Naive B cell (primary cell): ENCODE data around the gene EZR. TPM values are rescaled to one million over a fixed set of nuclear protein-coding genes. Genes with fewer than 3 reads are reported as not detected.

Source experiments
- ATAC-seq, 2 donors: fragments of 150-1000 bp; cut with Tn5 transposase; 2 replicates each; pipeline ENCODE4 v1.10.0; 2021; ENCODE audit warnings: low read depth in 2 of 2, mild to moderate bottlenecking in 2 of 2, moderate library complexity in 2 of 2
- DNase-seq: peaks from one replicate; pipeline ENCODE4 v3.0.0; 2022
- H3K27ac Mint-ChIP-seq, 6 donors: one replicate each; pipeline ENCODE4 v1.8.0; 2020 to 2022; ENCODE audit warnings: mild to moderate bottlenecking in 6 of 6, mixed read lengths in 6 of 6, moderate library complexity in 5 of 6, inconsistent platforms in 2 of 6
- H3K27me3 Mint-ChIP-seq, 3 donors: one replicate each; pipeline ENCODE4 v1.8.0; 2021 to 2022; ENCODE audit warnings: mixed read lengths in 3 of 3, mild to moderate bottlenecking in 1 of 3
- H3K36me3 Mint-ChIP-seq, 2 donors: one replicate each; pipeline ENCODE4 v1.8.0; 2020 to 2022; ENCODE audit warnings: mixed read lengths in 2 of 2, inconsistent platforms in 1 of 2, mild to moderate bottlenecking in 1 of 2
- H3K4me1 Mint-ChIP-seq, 3 donors: one replicate each; pipeline ENCODE4 v1.8.0; 2020 to 2022; ENCODE audit warnings: mixed read lengths in 3 of 3, inconsistent platforms in 1 of 3, mild to moderate bottlenecking in 1 of 3, moderate library complexity in 1 of 3
- H3K4me3 Mint-ChIP-seq, 8 donors: one replicate each; pipeline ENCODE4 v1.8.0; 2020 to 2022; ENCODE audit warnings: mild to moderate bottlenecking in 8 of 8, mixed read lengths in 8 of 8, moderate library complexity in 8 of 8, inconsistent platforms in 2 of 8
- H3K9me3 Mint-ChIP-seq, 7 donors: one replicate each; pipeline ENCODE4 v1.8.0; 2020 to 2022; ENCODE audit warnings: mixed read lengths in 7 of 7, mild to moderate bottlenecking in 5 of 7, inconsistent platforms in 2 of 7, moderate library complexity in 1 of 7
- polyA plus RNA-seq, 6 donors: library from polyadenylated mRNA; unstranded; fragments of 300-500 nt; fragmentation: Illumina TruSeq; gene quantifications; one replicate each; pipeline ENCODE4 v1.2.3, GENCODE V29; 2021; ENCODE audit warnings: low read depth in 6 of 6

Gene EZR
- polyA plus RNA-seq, 6 donors from 2014 or later = 463 to 555 (median 516) TPM

DNA sequence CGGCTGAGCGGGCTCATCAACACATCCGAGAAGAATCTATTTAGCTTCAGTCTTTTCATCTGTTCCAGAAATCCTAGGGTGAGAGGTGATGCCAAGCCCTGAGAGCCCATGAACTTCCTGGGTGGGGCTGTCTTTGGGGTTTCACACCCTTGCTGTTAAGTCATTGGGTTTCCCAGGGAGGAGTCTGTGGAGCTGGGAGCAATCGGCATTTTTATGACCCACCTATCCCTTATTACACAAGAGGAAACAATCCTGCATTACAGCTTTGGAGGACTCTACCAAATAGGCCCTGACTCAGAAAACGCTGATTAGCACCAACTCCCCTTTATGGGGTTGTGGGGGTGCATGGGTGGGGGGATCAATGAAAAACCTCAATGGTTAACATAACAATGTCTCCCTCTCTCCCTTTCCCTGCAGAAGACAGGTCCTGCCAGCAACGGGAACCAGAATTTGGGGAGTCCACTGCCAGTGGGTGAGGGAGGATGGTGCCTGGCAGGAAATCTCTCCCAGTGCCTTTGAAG, 46.3 kb downstream of the EZR start:
- H3K4me1 Mint-ChIP-seq = peaks cover 16 to 56% (median 37%) of the 10 kb centered on the region in 3 donors
- ATAC-seq (no peak), DNase-seq (no peak)
- peak overlapping the region; percentile 54 to 94 (median 90) for H3K27ac Mint-ChIP-seq
- peak overlapping the region in 2 of 8 donors; percentile 43 to 52 for H3K4me3 Mint-ChIP-seq
- H3K36me3 Mint-ChIP-seq = peaks cover 44 to 55% of the 10 kb centered on the region in 2 donors
- no peaks in the 10 kb centered on the region for H3K27me3 Mint-ChIP-seq
- H3K9me3 Mint-ChIP-seq = peaks cover 0 to 5% (median 0%) of the 10 kb centered on the region in 7 donors

DNA sequence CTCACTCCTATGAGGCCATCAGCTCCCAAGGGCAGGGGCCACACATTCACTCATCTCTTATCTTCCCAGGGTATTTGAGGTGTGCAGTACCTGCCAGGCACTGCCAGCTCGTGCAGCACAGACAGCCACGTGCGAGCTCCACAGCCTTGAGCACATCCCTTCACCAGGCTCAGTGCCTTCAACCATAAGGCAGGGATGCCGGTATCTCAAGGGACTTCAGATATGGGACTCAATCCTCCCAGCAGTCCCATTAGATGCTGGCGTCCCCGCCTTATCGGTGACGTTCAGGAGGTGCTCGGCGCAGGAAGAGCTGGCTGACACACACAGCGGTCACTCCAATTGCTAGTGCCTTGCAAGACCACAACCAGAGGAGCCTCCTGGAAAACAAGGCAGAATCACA, 47.0 kb downstream of the EZR start:
- H3K9me3 Mint-ChIP-seq = peaks cover 0 to 5% (median 0%) of the 10 kb centered on the region in 7 donors
- H3K27ac Mint-ChIP-seq = peak overlapping the region in 3 of 6 donors; percentile 14 to 94 (median 94)
- peak overlapping the region in 1 of 8 donors; percentile 77 for H3K4me3 Mint-ChIP-seq
- H3K27me3 Mint-ChIP-seq = no peaks in the 10 kb centered on the region
- ATAC-seq (no peak), DNase-seq (no peak)
- H3K36me3 Mint-ChIP-seq = peaks cover 47 to 57% of the 10 kb centered on the region in 2 donors
- peaks cover 8 to 54% (median 37%) of the 10 kb centered on the region in 3 donors for H3K4me1 Mint-ChIP-seq

GRCh38 chr6:158771399-158772152, 47.6 kb downstream of the EZR start:
- Mint-ChIP-seq H3K27me3 (no peaks in the 10 kb centered on the region), H3K4me3 (peak overlapping the region in 5 of 8 donors; percentile 49 to 77 (median 69)), H3K4me1 (peaks cover 5 to 51% (median 35%) of the 10 kb centered on the region in 3 donors), H3K36me3 (peaks cover 44 to 55% of the 10 kb centered on the region in 2 donors), H3K9me3 (peaks cover 0 to 3% (median 0%) of the 10 kb centered on the region in 7 donors), H3K27ac (peak overlapping the region in 5 of 6 donors; percentile 18 to 97 (median 94))
- DNase-seq = no peak
- no peak for ATAC-seq

DNA sequence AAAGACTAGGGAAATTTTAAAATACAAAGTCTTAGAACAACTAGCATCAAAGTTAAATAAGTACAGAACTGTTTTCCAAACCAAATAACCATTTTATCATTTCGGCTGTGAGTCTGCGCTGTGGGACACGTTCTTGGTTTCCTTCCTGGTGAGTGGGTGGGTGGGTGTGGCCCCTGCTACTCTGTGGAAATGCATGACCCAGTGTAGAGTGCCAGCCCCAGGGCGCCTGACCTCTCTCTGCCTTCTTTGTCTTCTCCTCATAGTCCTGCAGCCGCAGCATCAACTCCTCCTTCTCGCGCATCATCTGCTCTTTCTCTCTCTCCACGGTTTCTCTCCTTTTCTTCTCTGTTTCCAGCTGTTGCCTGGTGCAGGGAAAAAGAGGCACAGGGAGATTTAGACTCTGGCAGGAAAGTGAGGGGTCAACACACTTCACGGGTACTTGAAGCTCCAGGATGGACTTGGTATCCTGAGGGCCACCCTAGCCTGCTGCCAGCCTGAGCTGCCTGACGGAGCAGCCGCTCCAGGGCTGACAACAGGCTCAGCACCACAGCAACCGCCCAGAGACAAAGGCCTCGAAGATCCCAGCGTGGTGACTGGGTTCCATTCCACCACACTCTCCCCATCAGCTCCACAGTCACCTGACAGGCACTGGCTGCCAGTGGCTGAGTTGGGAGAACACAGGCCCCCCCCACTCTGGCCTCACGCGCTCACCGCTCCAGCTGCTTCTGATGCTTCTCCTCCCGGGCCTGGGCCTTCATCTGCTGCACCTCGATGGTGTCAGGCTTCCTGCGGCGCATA, 48.4 kb downstream of the EZR start:
- DNase-seq = peak; percentile 18
- Mint-ChIP-seq H3K27me3 (no peaks in the 10 kb centered on the region), H3K4me3 (peak overlapping the region in 4 of 8 donors; percentile 21 to 77 (median 36)), H3K4me1 (peaks cover 3 to 49% (median 34%) of the 10 kb centered on the region in 3 donors), H3K27ac (peak overlapping the region; percentile 64 to 97 (median 93)), H3K36me3 (peaks cover 47 to 51% of the 10 kb centered on the region in 2 donors), H3K9me3 (peaks cover 0 to 3% (median 0%) of the 10 kb centered on the region in 7 donors)
- no peak for ATAC-seq

GRCh38 chr6:158769771-158770432, 49.3 kb downstream of the EZR start:
- H3K4me3 Mint-ChIP-seq = peak overlapping the region in 3 of 8 donors; percentile 56 to 70 (median 66)
- H3K27ac Mint-ChIP-seq = peak overlapping the region in 5 of 6 donors; percentile 46 to 94 (median 89)
- peaks cover 3 to 49% (median 34%) of the 10 kb centered on the region in 3 donors for H3K4me1 Mint-ChIP-seq
- peaks cover 48 to 51% of the 10 kb centered on the region in 2 donors for H3K36me3 Mint-ChIP-seq
- DNase-seq (peak; percentile 11), ATAC-seq (no peak)
- H3K9me3 Mint-ChIP-seq = peaks cover 0 to 3% (median 0%) of the 10 kb centered on the region in 7 donors
- no peaks in the 10 kb centered on the region for H3K27me3 Mint-ChIP-seq

DNA sequence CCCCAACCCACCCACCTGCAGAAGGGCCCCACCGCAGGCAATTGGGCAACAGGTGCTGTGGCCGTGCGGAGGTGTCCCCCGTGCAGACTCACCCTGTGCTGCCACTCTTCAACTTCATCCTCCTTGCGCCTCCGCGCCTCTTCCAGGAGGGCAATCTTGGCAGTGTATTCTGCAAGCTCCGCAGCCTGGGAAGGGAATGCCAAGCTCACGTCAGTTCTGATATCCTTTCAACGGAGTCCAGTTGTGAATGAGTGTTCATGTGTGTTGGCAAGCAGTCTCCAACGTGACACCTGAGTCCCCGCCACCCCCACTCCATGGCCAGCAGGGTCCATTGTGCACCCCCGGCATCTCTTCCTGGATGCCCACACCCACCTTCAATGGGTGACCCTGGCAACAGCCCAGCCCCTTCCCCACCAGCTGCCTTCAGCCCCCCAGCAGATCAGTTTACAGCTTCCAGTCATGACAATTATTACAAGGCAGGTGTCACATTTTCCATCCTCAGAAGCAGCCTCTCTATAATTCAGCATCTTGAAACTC, 49.9 kb downstream of the EZR start:
- Mint-ChIP-seq H3K9me3 (peaks cover 0 to 3% (median 0%) of the 10 kb centered on the region in 7 donors), H3K27ac (peak overlapping the region in 5 of 6 donors; percentile 30 to 94 (median 51)), H3K4me3 (peak overlapping the region in 4 of 8 donors; percentile 22 to 70 (median 64)), H3K4me1 (peaks cover 4 to 47% (median 34%) of the 10 kb centered on the region in 3 donors), H3K36me3 (peaks cover 51 to 53% of the 10 kb centered on the region in 2 donors), H3K27me3 (no peaks in the 10 kb centered on the region)
- DNase-seq (peak; percentile 22), ATAC-seq (no peak)

GRCh38 chr6:158768436-158768835, 50.7 kb downstream of the EZR start:
- H3K9me3 Mint-ChIP-seq = peaks cover 0 to 3% (median 0%) of the 10 kb centered on the region in 7 donors
- DNase-seq (peak; percentile 10), ATAC-seq (no peak)
- peak overlapping the region in 2 of 8 donors; percentile 66 to 82 for H3K4me3 Mint-ChIP-seq
- peaks cover 9 to 44% (median 38%) of the 10 kb centered on the region in 3 donors for H3K4me1 Mint-ChIP-seq
- peak overlapping the region in 3 of 6 donors; percentile 15 to 94 (median 81) for H3K27ac Mint-ChIP-seq
- H3K36me3 Mint-ChIP-seq = peaks cover 51 to 52% of the 10 kb centered on the region in 2 donors
- no peaks in the 10 kb centered on the region for H3K27me3 Mint-ChIP-seq

GRCh38 chr6:158767709-158768108, 51.5 kb downstream of the EZR start:
- ATAC-seq (no peak), DNase-seq (no peak)
- peak overlapping the region in 3 of 6 donors; percentile 81 to 94 (median 94) for H3K27ac Mint-ChIP-seq
- H3K4me1 Mint-ChIP-seq = peaks cover 11 to 38% (median 38%) of the 10 kb centered on the region in 3 donors
- H3K4me3 Mint-ChIP-seq = peak overlapping the region in 3 of 8 donors; percentile 13 to 66 (median 25)
- no peaks in the 10 kb centered on the region for H3K27me3 Mint-ChIP-seq
- peaks cover 49 to 51% of the 10 kb centered on the region in 2 donors for H3K36me3 Mint-ChIP-seq
- peaks cover 0 to 3% (median 0%) of the 10 kb centered on the region in 7 donors for H3K9me3 Mint-ChIP-seq

GRCh38 chr6:158766621-158767455, 52.3 kb downstream of the EZR start:
- H3K4me3 Mint-ChIP-seq = peak overlapping the region in 3 of 8 donors; percentile 13 to 61 (median 29)
- H3K27me3 Mint-ChIP-seq = no peaks in the 10 kb centered on the region
- H3K4me1 Mint-ChIP-seq = peaks cover 12 to 35% (median 35%) of the 10 kb centered on the region in 3 donors
- peak in 1 of 2 donors; percentile 2 for ATAC-seq
- DNase-seq = peak; percentile 29
- peaks cover 45 to 49% of the 10 kb centered on the region in 2 donors for H3K36me3 Mint-ChIP-seq
- H3K27ac Mint-ChIP-seq = peak overlapping the region in 5 of 6 donors; percentile 42 to 94 (median 88)
- H3K9me3 Mint-ChIP-seq = peaks cover 0 to 3% (median 0%) of the 10 kb centered on the region in 7 donors

GRCh38 chr6:158765499-158766068, 53.6 kb downstream of the EZR start:
- Mint-ChIP-seq H3K9me3 (peaks cover 0 to 3% (median 0%) of the 10 kb centered on the region in 7 donors), H3K36me3 (peaks cover 33 to 38% of the 10 kb centered on the region in 2 donors), H3K4me3 (peak overlapping the region in 2 of 8 donors; percentile 62 to 83), H3K27me3 (no peaks in the 10 kb centered on the region), H3K27ac (peak overlapping the region in 4 of 6 donors; percentile 50 to 94 (median 92)), H3K4me1 (peaks cover 13 to 29% (median 22%) of the 10 kb centered on the region in 3 donors)
- peak; percentile 33 for DNase-seq
- ATAC-seq = peak in 1 of 2 donors; percentile 5

- H3K36me3 Mint-ChIP-seq = peaks cover 26 to 38% of the 10 kb centered on the region in 2 donors
- H3K9me3 Mint-ChIP-seq = no peaks in the 10 kb centered on the region
- H3K4me1 Mint-ChIP-seq = peaks cover 13 to 27% (median 19%) of the 10 kb centered on the region in 3 donors
- ATAC-seq = peak; percentile 10 to 12
- peak overlapping the region in 2 of 8 donors; percentile 62 to 83 for H3K4me3 Mint-ChIP-seq
- no peaks in the 10 kb centered on the region for H3K27me3 Mint-ChIP-seq
- peak overlapping the region in 4 of 6 donors; percentile 63 to 94 (median 92) for H3K27ac Mint-ChIP-seq
- DNase-seq = peak; percentile 36
Measured at GRCh38 chr6:158764926-158765325, 54.2 kb downstream of the EZR start.
